Medulla oblongata (tissue), 1 donor: Measurements from ENCODE around the gene ATP6V1F.

Experiments used
- DNase-seq: peaks from one replicate; pipeline ENCODE4 v3.0.0-alpha.2; 2015; ENCODE audit errors: extremely low spot score

Gene ATP6V1F, protein sequence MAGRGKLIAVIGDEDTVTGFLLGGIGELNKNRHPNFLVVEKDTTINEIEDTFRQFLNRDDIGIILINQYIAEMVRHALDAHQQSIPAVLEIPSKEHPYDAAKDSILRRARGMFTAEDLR

DNA sequence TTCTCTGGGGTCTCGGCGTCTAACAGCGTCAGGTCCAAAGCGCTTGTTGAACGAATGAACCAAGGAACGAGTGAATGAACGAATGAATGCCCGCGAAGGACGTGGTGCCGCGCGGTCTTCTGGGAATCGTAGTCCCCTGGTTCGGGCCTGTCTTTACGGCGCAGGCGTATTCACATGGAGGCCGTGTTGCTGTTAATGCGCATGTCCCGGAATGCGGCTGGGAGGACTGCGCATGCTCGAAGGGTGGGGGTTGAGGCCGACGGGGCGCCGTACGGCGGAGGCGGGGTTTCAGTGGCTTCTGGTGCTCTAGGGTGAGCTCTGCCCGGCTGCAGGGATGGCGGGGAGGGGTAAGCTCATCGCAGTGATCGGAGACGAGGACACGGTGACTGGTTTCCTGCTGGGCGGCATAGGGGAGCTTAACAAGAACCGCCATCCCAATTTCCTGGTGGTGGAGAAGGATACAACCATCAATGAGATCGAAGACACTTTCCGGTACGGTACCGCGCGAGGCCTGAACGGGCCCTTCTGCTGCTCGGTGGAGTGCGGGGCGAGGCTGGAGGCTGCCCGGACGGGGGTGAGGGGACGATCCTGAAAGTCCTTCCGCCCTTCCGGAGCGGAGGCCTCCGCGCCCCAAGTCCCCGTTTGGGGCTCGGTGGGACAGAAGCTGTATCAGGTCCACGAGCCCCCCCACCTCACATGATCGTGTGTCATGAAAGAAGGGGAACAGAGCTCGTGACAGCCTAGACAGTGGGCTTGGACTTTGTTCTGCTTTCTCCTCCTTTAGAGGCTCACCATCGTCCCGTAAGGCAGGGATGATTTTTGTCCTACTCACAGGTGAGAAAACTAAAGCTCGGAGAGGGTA, at the start of gene ATP6V1F:
TSS of gene ATP6V1F (plus strand) at position 286 of the 862 bp plus-strand sequence. CDS start at position 335, 49 bp downstream.
- DNase-seq = peak; percentile 98

DNA sequence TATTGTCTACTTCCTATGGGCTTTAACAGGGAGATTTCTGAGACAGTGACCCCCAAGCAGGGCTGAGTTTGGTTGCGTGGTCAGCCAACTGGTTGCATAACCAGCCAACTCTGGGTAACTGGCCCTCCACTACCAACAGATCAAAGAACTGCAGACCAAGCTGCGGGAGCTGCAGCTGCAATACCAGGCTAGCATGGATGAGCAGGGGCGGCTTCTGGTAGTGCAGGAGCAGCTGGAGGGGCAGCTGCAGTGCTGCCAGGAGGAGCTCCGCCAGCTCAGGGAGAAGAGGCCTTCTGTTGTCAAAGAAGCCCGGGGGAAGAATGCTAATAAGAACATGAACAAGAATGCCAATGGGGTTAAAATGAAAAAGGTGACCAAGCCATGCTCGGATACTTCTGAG, 48.2 kb upstream of the ATP6V1F start:
- peak; percentile 67 for DNase-seq

DNA sequence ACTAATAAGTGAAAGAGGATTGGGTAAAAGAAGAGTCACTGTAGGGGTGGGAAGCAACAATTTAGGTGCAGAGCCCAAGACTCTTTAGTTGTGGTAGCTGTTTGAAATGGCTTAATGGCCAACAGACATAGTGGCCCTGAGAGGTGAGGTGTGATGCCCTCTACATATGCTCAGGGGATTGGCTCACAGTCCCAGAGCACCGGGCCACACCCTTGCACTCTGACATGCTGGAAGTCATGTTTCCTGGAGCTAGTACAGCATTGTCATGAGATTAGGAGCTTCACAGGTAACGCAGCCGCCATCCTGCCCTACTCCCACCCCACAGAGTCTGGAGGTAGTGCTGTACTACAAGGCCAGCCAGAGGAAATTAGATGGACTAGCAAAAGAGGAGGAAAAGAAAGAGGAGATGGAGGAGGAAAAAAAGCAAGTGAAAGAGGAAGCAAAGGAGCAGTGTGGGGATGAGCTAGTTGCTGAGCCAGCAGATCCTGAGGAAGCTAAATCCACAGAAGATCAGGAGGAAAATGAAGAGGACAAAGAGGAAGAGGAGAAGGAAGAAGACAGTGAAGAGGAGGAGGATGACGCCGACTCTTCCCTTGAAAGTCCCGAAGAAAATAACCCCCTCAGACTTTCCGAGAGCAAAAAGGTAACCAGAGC, 47.2 kb upstream of the ATP6V1F start:
- DNase-seq = no peak

DNA sequence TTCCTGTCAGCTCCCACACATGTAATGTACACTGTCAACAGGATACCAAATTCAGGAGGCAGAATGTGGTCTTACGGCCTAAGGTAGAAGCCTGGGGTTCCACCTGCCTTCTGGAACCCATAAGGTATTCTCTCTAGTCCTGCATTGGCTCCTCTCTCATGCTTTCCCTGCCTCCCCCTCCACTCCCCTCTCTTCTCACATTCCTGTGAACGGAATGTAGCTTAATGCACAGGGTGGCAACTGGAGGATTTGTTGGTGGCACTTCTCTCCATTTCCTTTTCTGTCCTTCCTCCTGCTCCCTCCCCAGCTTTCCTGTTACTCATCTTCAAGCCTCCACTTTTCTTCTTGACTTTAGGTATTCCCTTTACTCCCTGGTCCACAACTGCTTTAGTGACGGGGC, 44.0 kb upstream of the ATP6V1F start:
- no peak for DNase-seq

DNA sequence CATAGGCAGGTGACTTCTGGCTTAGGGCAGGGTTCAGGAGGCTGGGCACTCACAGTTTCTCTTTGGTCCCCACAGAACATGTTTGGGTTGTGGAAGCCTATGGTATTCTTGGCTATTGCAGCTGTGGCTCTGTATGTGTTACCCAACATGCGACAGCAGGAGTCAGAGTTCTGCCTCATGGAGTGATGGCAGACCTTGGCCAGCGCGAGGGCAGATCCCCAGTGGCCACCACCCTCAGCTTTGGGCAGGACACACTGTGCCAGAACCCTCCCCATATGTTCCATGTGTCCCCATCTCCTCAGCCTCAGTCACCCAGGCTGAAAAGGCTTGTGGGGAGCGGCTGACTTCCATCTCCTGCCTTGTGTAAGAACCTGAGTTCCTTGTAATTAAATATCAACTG, 40.9 kb upstream of the ATP6V1F start:
- no peak for DNase-seq

DNA sequence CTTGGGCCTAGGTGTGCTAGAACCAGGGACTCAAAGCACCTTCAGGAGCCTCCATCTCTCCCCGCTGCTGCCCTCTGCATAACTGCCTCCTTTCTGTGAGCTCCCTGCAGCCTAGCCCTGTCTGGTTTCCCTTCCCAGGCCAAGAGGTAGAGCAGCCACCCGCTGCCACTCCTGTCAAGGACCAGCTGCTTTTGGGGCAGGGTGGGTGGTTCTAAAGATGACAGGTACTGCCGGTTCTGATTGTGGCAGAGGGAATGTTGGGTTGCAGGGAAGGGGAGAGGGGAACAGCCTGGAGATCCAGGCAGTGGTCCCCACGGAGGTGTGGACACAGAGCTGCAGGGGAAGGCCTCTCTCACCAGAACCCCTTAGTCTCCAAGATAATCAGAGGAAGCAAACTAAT, 36.1 kb upstream of the ATP6V1F start:
- DNase-seq = no peak

DNA sequence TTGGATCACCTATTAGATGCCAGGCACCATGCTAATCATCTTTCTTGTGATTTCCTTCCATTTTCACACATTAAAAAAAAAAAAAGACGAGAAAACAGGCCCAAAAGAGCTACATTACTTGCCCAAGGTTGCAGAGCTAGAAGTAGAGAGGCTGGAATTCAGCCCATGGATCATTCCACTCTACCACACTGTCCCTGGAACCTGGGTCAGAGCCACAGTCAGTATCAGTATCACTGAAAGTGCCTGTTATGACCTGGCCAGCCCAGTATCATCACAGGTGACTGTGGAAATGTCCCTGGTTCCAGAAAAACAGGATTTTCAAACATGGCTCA, 35.8 kb upstream of the ATP6V1F start:
- no peak for DNase-seq

DNA sequence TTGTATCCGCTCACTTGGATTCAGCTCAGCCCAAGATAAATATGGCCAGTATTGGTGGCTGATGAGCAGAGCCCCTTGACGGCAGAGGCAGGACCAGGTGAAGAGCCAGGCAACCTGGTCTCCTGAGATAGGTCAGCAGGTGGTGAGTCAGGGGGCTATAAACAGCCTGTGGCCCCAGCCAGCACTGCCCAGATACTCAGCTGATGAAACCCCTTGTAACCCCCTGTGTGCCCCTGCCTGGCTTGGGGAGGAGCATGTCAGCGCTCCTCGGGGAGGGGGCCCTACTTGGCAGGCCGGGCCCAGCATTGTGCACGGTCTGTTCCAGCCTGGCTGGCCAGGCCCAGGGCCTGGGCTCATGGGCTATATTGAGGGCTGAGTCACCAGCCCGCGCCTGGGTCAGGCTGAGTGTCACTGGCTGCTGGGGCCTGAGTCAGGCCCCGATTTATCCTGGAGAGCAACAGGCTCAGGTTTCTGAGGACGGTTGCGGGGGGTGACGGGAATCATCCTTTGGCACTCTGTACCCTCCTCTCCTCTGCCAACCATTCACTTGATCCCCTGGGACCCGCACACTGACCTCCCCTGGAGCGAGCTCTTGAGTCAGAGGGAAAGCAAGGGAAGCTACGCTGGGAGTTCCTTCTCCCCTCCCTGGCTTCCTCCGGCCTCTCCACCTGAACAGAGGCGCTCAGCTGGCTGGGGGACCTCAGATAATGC, 35.3 kb upstream of the ATP6V1F start:
- peak; percentile 28 for DNase-seq

DNA sequence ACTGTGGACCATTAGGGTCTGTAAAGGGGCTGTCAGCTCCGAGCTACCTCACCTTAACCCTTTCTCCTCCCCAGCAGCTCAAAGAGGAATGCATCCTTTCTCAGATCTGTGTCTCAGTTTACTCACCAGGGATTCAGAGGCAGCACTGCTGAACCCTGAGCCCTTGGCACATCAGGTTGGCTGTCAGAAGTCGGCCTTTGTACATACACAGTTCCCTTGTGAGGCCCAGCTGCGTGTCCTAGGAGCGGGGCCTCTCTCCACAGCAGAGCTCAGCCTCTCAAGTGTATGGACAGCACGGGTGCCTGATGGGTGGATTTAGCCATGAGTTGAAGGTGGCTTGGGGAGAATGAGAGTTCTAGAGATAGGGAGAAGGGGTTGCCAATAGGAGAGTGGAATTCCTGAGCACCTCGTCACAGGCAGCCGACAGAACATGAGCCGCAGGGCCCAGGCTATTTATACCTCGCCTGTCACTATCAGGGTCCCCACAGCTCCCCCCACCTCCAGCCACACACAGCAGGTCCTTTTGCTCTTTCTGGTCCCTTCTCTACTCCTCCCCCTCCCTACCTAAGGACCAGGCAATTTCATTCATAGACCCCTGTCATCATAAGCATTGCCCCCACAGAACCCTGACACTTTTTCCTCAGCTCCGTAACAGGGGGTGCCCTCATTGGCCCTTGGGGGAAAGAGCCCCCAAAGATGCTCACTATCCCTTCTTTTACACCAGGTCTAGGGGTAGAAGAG, 34.5 kb upstream of the ATP6V1F start:
- DNase-seq = peak; percentile 10

DNA sequence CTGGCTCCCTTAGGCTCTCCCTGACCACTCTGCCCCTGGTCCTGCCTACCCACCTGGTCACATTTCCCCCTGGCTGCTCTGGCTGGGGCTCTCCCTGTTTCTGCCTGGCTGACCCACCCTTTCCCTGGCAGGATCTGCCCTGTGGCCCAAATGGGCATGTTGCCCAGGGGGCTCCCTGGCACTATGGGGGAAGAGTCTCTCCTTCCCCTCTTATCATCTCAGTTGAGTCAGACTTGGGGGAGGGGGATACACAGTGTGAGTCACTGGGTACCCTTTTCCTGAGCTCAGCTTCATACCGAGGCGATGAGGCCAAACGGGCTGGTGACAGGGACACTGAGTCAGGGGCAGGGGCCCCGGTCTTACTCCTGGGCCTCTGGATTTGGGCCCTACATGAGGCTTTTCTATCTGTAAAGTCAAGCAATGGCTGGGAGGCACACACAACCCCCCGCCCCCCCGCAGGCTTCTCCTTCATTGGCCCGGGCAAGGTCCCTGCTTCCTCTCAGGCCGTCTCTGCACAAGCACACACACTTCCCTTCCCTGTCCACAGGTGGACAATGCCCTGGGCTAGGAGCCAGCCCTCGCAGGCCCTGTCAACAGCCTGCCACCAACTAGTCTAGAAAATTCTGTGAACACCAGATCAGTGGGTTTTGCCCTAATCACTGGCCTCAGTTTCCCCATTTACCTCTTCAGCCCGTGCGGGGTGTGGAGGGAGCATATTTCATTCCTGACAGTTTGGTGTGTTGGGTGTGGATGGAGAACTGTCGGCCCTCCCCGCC, 33.1 kb upstream of the ATP6V1F start:
- peak; percentile 12 for DNase-seq

DNA sequence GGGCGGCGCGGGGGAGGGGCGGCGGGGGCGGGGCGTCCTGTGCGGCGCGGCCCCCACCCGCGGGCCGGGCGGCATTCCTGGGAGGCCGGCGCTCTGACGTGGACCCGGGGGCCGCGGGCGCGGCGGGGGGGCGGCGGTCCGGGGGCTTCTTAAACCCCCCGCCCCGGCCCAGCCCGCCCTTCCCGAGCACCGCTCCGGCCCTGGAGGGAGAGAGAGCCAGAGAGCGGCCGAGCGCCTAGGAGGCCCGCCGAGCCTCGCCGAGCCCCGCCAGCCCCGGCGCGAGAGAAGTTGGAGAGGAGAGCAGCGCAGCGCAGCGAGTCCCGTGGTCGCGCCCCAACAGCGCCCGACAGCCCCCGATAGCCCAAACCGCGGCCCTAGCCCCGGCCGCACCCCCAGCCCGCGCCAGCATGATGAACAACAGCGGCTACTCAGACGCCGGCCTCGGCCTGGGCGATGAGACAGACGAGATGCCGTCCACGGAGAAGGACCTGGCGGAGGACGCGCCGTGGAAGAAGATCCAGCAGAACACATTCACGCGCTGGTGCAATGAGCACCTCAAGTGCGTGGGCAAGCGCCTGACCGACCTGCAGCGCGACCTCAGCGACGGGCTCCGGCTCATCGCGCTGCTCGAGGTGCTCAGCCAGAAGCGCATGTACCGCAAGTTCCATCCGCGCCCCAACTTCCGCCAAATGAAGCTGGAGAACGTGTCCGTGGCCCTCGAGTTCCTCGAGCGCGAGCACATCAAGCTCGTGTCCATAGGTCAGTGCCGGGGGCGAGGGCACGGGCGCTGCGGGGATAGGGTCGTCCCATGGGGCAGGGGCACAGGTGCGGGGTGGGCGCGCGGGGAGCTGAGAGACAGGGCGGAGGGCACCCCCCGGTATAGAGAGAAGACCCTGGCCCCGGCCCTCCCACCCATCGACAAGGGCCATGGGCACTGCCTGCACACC, 32.2 kb upstream of the ATP6V1F start, which contains the start of gene FLNC:
TSS of gene FLNC (plus strand) at position 176 of the 947 bp plus-strand sequence. CDS start at position 408, 232 bp downstream.
- DNase-seq = peak; percentile 26

DNA sequence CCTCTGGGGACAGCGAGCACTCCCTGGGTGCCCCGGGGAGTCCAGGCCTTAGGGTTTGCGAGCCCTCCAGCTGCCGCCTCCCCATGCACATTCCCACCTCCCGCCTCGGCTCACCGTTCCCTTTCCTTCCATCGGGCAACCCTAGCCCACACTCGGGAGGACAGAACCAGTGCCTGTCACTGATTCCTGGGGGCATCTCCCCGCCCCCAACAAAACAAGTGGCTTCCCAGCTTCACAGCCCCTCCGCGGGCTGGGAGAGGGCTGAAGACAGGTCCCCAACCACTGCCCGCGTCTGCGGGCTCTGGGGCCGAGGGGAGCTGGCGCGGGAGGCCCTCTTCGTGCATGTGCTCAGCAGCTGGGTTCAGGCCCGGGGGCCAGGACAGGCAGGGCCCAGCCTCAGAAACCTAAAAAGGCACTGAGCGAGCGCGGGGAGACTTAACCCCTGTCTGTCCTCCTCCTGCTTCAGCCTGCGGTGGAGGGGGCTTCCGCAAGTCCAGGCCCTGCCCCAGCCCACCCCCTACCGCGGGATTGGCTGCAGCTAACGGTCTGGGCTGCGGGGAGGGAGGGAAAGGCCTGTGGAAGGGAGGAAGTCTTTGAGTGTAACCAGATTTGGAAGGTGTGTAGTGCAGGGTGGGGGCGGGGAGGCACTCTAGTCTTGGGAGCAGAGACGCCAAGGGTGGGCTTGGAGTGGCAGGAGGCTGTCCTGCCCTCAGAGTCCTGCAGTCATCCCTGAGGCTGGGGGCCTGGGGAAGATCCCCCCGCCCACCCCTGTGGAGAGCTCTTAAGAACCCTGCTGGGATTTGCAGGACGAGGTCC, 31.3 kb upstream of the ATP6V1F start:
- peak; percentile 18 for DNase-seq

DNA sequence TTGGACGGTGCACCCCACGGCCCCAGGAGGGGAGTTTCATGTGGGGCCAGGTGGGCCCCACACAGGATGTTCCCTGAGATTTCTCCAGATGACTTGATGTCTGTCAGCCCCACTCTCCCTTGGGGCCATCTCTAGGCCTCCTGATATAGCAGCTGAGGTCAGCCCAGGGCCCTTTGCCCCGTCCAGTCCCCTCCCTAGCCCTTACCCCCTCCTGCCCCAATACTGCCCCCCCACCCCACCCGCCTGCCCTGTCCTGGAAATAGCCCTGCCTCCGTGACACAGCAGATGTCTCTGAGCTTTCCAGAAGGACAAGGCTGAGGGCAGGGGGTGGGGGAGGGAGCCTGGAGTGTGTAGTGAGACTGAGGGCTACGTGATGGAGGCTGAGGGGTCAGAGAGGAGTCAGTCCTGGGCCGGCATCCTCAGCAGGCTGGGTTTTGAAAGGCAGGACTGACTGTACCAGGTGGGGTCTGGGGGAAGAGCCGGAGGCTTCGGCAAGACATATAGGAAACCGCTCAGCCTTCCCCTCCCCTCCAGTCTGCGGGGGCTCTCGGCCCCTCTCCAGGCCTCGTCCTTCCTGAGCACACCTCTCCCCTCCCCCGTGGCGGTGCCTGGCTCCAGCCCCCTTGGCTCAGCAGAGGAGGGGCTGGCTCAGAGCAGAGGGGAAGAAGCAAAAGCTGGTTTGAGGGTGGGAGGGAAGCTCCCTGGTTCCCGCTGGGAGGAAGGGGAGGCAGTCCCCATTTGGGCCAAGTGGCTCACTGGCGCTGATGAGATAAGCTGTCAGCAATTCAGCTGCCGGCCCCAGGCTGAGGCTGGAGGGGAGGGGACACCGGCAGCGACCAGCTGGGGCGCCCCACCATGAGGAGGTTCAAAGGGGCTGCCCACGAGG, 30.4 kb upstream of the ATP6V1F start:
- DNase-seq = peak; percentile 48

DNA sequence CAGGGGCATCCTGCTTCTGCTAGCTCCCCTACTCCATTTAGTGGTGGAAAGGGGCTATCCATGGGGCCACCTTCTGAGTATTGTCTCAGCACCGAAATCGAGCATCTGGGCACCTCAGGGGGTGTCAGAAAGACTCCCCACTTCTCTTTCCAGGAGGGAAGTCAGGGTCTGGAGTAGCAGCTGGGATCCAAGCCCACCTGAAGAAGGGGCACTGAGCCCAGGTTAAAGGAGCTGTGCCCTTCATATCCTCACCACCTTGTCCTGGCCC, 29.8 kb upstream of the ATP6V1F start:
- DNase-seq = no peak

DNA sequence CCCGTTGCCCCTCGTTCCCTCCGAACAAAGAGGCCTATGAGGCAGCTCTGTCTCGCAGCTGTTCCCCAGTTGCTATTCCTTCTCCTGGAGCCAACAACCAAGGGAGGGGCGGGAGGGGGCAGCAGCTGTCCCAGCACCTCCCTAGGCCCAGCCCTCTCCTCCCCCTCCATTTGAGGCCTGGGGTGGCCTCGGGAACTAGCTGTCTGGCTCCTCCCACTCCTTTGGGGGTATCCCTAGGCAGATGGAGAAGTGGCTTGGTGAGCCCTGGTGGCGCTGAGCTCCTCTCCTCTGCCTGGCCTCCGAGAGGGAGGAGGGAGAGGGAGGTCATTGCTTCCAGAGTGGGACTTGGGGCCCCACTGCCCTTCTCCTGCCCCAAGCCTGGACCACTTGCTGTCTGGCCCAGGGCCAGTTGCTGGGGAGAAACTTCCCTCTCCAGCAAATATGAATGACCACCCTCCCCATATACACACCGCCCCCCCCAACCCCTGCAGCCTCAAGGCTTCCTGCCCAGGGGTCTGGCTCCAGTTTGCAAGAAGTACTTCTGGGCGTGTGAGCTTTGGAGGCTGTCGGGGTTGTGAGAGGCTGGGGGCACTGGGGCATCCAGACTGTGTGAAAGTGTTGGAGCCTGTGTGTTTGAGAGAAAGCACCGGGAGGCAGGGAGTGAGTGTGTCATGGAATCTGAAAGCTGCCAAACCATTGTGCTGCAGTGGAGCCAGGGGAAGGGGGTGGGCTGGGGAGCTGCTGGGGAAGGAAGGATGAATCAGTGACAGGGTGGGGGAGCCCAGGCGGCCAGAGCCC, 29.3 kb upstream of the ATP6V1F start:
- DNase-seq = peak; percentile 91

DNA sequence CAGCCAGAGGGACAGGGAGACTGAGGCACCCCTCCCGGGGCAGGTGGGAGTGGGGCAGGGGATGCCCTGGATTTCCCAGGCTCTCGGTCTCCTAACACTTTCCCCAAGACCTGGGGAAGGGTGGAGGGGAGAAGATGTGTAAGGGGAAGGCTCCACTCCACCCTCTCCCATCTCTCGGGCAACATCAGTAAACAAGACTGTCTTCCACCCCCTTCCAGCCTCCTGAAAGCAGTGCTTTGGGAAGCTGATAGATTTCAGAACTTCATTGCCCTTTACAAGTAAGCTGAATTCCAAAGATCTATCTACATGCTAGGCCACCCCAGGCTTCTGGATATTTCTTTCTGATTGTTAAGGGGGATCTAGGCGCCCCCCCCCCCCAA, 28.7 kb upstream of the ATP6V1F start:
- DNase-seq = no peak

DNA sequence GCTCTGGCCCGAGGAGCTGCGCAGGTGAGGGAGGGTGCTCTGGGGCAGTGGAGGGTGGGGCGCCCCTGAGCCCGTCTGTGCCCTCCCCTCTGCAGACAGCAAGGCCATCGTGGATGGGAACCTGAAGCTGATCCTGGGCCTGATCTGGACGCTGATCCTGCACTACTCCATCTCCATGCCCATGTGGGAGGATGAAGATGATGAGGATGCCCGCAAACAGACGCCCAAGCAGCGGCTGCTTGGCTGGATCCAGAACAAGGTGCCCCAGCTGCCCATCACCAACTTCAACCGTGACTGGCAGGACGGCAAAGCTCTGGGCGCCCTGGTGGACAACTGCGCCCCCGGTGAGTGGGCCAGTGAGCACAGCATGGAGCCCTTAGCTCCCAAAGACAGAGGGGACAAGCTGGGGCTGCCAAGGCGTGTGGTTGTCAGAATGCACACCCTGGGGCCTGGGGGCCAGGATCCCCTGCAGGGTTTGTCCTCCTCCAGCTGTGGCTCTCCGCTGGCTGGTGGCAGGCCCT, 27.4 kb upstream of the ATP6V1F start:
- DNase-seq = no peak
